ENCODE results near the gene CAD.
"Not testable (repeated sequence)": the region's sequence is repeated elsewhere in the genome, so short reads cannot be mapped to it uniquely, and the experiment has no call there.

- TF ChIP-seq CTCF (IDR thresholded peaks at IDR 0.05; ENCODE audit: low read depth, low read length, poor library complexity, severe bottlenecking); EZH2phosphoT487 (IDR thresholded peaks at IDR 0.05; ENCODE audit: borderline replicate concordance, low read length): not testable (repeated sequence)
Observed at GRCh38 chr2:27198068-27198467, 19.1 kb upstream of the CAD start.
